GM18517 (cell line): Measurements from ENCODE around the gene BHLHE40.
"Not testable (repeated sequence)": the region's sequence is repeated elsewhere in the genome, so short reads cannot be mapped to it uniquely, and the experiment has no call there.

ENCODE experiments used
- ATAC-seq: cut with Tn5 transposase; IDR thresholded peaks from one replicate; pipeline ENCODE4 v1.9.1; 2021; ENCODE audit warnings: mild to moderate bottlenecking, moderate library complexity; ENCODE audit not compliant: unreplicated experiment

Gene BHLHE40

DNA sequence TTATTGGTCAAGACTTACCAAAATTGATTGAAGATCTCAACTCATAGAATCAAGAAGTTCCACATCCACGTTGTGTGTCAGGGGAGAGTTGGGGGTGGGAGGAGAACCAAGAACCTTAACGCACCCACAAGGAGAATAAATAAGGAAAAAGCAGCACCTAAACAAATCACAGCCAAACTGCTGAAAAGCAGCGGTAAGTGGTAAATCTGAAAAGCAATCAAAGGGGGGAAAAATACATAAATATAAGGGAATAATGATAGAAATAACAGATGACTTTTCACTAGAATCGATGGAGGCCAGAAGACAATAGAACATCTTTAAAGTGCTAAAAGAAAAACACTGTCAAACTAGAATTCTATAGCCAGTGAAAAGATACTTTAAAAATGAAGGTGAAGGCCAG is 20.1 kb upstream of the BHLHE40 start:
- no peak for ATAC-seq

GRCh38 chr3:4961865-4962264 is 17.4 kb upstream of the BHLHE40 start:
- ATAC-seq = not testable (repeated sequence)

- ATAC-seq = no peak
These were observed 15.3 kb upstream of the BHLHE40 start for GRCh38 chr3:4963669-4964570.

DNA sequence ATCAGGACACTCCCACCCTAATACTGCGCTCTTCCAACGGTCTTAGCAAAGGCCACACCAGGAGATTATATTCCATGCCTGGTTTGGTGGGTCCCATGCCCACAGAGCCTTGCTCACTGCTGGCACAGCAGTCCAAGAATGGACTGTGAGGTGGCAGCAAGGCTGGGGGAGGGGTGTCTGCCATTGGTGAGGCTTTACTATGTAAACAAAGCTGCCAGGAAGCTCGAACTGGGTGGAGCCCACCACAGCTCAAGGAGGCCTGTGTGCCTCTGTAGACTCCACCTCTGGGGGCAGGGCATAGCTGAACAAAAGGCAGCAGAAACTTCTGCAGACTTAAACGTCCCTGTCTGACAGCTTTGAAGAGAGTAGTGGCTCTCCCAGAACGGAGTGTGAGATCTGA is 13.2 kb upstream of the BHLHE40 start:
- not testable (repeated sequence) for ATAC-seq

GRCh38 chr3:4967683-4968082 is 11.6 kb upstream of the BHLHE40 start:
- ATAC-seq = not testable (repeated sequence)

- ATAC-seq = not testable (repeated sequence)
These were observed 7.8 kb upstream of the BHLHE40 start for GRCh38 chr3:4971437-4971836.

DNA sequence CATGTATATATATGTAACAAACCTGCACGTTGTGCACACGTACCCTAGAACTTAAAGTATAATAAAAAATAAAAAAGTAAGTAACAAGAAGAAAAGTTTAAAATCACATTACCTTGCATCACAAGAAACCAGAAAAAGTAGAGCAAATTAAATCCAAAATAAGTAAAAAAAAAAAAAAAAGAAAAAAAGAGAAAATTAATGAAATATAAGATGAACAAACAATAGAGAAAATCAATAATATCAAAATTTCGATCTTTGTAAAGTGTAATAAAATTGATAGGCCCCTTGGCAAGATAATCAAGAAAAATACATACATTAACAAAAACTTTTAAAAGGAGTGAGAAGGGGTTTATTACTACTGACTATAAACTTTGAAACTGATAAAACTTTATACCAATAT is 7.4 kb upstream of the BHLHE40 start:
- ATAC-seq = no peak

- peak; percentile 38 for ATAC-seq
These were observed 6.3 kb upstream of the BHLHE40 start for GRCh38 chr3:4972652-4973643.

DNA sequence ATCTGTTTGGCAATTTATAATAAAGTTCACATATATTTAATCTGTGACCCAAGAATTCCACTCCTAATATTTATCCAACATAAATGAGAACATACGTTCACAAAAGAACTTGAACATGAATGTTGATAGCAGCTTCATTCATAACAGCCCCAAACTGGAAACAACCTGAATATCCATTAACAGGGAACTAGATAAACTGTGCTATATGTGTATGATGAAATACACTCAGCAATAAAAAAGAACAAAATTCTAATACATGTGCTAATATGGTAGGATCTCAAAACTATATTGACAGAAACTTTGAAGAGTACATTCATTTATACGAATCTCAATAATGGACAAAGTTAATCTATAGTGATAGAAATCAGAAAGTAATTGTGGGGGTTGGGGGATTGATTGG is 5.1 kb upstream of the BHLHE40 start:
- ATAC-seq = no peak

GRCh38 chr3:4976109-4976508 is 3.1 kb upstream of the BHLHE40 start:
- no peak for ATAC-seq

DNA sequence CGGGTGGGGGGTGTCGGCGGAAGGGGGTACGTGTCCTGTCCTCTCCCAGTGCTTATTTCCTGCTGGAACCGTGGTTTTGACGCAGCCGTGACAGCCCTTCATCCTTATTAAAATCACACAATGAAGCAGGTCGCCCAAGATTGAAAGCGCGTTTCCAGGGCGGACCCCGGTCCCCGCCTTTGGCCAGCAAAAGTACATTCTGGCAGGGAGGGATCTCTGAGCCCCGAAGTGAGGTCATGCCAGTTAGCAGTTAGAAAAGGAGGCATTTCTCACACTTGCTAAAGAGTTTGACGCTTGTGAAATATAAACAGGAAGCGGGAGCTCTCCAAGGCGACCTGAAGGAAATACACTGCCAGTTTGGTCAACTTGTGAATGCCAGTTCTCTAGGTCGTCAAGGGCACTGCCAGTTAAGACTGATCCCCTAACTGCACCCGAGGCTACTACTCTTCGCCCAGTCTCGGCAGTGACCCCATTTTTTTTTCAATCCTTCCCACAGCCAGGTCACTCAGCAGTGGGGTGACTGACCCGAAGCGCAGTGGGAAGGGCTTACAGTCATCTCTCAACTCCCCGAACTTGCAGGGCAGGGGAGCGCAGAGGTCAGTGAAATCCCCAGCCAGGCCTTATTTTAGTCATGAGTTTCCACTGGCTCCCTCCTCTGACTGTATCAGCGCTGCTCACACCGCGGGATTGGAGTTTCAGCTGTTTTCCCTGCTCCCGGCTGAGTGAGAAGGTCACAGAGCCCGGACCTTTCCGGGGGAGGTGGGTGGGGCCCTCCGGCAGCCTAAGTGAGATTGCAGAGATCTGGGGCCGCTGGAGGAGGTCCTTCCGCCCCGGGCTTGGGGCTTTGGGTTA is 2.0 kb upstream of the BHLHE40 start:
- peak; percentile 47 for ATAC-seq

DNA sequence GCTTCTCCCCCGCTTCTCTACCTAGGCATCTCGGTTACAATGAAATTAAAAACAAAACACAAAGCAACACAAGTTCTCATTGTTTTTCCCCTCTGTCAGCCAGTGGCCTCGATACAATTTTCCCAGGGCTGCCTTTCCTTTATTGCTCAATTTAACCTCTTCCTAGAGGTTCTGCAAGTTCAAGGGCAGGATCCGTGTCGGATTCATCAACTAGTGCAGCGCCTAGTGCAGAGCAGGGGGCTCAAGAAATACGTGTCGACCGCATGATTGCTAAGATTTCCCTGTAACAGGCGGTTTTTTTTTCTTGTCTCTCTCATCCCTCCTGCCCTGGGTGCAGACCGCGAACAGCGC is 1.4 kb upstream of the BHLHE40 start:
- ATAC-seq = no peak

- ATAC-seq = peak; percentile 32
These were observed 852 bp upstream of the BHLHE40 start for GRCh38 chr3:4978204-4978965.

DNA sequence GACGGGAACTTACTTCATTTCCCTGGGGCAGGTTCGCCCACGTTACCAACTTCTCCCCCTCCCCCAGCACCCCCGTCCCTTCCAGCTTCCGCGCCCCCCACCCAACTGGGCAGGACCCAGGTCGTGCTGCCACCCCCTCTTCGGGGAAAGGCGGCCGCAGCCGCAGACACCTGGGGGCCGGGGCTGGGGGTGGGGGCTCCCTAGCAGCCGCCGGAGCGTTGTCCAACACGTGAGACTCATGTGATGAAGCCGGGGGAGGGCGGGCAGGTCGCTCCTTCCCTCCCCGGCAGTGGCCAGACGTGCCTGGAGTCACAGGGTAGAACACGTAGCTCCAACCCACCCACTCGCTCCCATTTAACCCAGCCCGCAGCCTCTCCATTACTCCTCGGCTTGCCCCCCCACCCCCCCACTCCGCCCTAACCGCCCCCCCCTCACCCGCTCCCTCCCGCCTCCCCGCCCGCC is 240 bp upstream of the BHLHE40 start:
- ATAC-seq = peak; percentile 36

DNA sequence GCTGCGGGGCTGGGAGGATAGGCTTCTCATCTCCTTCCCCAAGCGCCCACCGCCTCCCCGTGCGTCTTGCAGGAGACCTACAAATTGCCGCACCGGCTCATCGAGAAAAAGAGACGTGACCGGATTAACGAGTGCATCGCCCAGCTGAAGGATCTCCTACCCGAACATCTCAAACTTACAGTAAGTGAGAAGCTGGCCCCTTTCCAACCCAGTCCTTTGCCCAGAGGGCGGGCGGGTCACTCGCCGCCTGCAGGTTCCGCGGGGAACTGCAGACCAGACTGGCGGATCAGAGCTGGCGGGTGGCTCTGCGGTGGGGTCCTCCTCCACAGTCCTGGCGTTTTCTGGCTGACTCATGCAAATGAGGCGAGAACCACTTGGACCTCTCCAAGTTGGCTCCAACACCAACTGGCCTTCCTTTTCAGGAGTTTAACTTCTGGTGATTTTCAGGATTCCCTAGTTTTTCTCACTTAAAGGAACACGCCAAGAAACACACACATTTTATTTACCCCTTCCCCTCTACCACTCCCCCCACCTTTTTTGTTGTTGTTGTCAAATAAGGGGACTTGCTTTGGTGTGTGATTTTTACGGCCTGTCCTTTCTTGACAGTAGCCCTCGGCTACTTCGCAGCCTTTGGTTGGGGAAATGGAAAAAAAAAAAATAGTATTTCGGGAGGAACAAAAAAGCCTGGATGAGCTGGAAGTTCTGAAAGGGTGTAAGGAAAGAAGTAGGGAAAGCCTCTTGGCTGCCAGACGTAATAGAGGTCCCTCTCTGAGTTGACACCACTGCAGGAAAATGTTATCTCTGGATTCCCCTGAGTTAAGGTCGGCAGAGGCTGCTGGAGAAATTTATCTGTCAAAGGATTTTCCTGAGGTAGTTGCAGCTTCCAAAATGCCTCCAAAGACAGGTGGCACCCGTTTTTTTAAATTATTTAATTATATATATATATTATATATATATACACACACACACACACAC is 1.3 kb downstream of the BHLHE40 start:
- peak; percentile 22 for ATAC-seq

- no peak for ATAC-seq
These were observed 2.0 kb downstream of the BHLHE40 start for GRCh38 chr3:4981294-4981664.

- ATAC-seq = no peak
These were observed 2.6 kb downstream of the BHLHE40 start for GRCh38 chr3:4981665-4982494.
